Amniotic stem cell (primary cell): ENCODE results near the gene ETF1.

ENCODE experiments used
- DNase-seq: peaks from one replicate; lab custom pipeline; 2025; lab: John Stamatoyannopoulos, UW

ETF1 gene

DNA sequence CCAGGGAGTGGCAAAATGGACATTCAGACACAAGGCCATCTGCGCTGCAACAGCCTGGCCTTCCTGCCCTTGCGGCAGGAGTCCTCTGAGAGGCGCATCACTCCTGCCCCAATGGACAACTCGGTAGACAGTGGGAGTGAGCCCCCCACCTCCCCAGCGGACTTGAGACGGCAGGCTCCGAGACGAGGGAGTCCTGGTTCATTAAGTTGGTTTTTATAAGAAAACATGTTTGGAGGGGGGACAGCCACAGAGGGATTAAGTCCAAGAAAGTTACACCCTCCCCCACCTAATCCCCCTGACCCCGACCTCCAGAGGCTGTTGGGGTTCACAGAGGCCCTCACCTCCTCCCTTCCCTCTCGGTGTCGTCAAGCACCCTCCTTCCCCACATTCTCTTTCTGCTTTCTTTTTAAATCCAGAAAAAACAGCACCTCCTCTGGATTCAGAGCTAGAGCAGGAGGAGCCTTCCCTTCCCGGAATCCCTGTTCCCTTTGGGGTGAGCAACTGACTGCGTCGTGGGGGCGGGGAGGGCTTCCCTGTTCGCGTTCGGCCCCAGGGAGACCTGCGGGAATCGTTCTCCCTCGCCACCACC lies 79.5 kb downstream of the ETF1 start:
- peak; percentile 59 for DNase-seq

- DNase-seq, result peak; percentile 66
These were observed 81.5 kb downstream of the ETF1 start for GRCh38 chr5:138461343-138462125.

DNA sequence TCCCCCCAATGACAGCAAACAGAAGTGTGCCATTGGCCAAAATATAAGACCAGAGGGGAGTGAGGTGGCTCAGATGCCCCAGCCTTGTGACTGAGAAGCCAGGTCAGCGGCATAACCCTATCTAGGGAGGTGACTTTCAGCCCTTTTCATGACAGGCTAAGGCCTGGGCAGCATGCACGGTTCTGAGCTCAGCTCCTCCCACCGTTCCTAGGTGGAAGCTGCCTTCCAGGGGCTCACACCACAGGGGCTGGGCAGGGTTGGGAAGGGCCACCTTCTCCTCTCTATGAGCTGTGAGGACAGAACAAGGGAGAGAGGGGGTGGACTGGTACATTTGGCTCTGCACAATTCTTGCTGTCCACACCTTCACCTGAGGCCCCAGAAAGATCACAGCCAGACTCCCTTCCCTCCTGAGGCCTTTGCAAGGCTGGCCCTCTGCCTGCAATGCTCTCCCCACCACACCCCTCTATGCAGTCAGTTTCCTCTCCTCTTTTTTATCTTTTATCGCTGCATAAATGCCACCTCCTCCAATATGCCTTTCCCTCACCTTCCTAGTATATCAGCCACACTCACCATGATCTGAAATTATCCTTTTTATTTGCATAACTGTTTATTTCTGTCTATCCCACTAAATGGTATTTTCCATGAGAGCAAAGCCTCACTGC lies 82.9 kb downstream of the ETF1 start:
- no peak for DNase-seq

DNA sequence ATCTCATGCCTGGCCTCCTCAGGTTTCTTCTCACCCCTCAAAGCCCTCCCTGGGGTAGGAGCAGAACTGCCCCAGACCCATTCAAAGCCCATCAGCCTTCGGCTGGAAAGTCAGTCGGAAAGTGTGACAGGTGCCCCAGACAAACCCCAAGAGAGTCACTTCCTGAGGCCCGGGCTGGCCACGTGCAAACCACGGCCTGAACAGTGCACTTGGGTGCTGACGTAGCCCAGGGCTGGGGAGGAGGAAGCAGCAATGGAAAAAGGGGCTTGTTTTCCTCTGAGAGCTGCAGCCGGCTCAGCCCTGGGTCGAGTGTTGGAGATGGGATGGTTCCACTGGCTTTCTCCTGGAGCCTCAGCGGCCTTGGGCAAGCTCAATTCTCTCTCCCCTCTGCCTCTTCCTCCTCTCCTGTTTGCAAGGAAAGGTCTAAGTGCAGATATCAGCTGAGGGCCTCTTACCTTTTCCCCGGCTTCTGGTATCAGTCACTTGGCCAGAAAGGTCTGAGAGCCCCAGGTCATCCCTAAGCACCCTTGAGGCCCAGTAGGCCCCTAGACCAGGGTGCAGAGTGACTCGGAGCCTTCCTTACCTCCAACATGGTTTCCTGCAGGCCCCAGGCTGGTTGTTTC lies 83.6 kb downstream of the ETF1 start:
- no peak for DNase-seq

- no peak for DNase-seq
These were observed 84.2 kb downstream of the ETF1 start for GRCh38 chr5:138458856-138459255.

DNA sequence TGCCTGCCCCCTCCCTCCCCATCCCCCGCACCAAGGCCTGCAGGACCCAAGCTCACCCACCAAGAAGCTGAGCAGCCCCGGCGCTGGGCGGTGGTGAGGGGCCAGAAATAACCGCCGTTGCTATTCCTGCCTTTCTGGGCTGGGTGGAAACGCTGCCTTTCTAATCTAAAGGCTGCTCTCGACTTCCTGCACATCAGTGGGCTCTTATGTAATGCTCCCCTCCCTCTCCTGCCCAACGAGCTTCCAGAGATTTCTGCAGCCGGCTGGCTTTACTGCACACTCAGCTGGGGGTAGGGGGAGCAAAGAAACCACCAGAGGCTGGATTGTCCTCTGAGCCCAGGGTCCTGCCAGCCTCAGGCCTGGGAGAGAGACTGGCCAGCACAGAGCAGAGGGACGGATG lies 84.7 kb downstream of the ETF1 start:
- DNase-seq, result no peak

GRCh38 chr5:138457531-138458275 lies 85.3 kb downstream of the ETF1 start:
- DNase-seq, result no peak
